ENCODE results near the gene RAD54L. TPM values are rescaled to one million over a fixed set of nuclear protein-coding genes. Genes with fewer than 3 reads are reported as not detected.

Gene RAD54L
- total RNA-seq, 2 donors from 2014 or later: 38.6 to 58.3 TPM

Other genes starting within 250 kb of the RAD54L start
- 10 to 100 TPM; 18.4 to 19.0 TPM for gene PIK3R3, start 115.1 kb upstream of the RAD54L start, total RNA-seq
- not detected for gene TSPAN1, start 72.7 kb upstream of the RAD54L start, total RNA-seq
- not detected for gene P3R3URF, start 71.3 kb upstream of the RAD54L start, total RNA-seq
- gene POMGNT1, start 49.3 kb upstream of the RAD54L start, total RNA-seq: 100 to 1,000 TPM; 101 TPM
- 1 to 10 TPM; 3.5 to 6.0 TPM for gene LURAP1, start 44.4 kb upstream of the RAD54L start, total RNA-seq
- 10 to 100 TPM; 74.2 to 88.9 TPM for gene LRRC41, start 55.9 kb downstream of the RAD54L start, total RNA-seq
- 100 to 1,000 TPM; 375 to 400 TPM for gene UQCRH, start 55.9 kb downstream of the RAD54L start, total RNA-seq
- 10 to 100 TPM; 16.3 to 19.0 TPM for gene NSUN4, start 93.0 kb downstream of the RAD54L start, total RNA-seq
- 10 to 100 TPM; 27.1 to 56.6 TPM for gene FAAH, start 146.6 kb downstream of the RAD54L start, total RNA-seq
- gene DMBX1, start 242.1 kb downstream of the RAD54L start, total RNA-seq: 10 to 100 TPM in 1 of 2 donors, 1 to 10 TPM in 1; 5.7 to 16.6 TPM